HepG2 (cell line): Measurements from ENCODE around the gene PHF10. TPM values are rescaled to one million over a fixed set of nuclear protein-coding genes. Genes with fewer than 3 reads are reported as not detected.

Experiments used
- AKAP8 ChIP-seq: sonication (generic); formaldehyde crosslinking; IDR thresholded peaks from 2 replicates; pipeline ENCODE4 v1.5.1; 2020; ENCODE audit warnings: mild to moderate bottlenecking, missing genetic modification reagents
- CBX1 ChIP-seq: IDR thresholded peaks from one replicate; pipeline ENCODE4 v1.6.1; 2016; ENCODE audit warnings: antibody characterized with exemption, low read depth
- CBX5 ChIP-seq: sonication (generic); formaldehyde crosslinking; IDR thresholded peaks from 2 replicates; pipeline ENCODE4 v1.4.0; 2020; ENCODE audit warnings: missing genetic modification reagents, borderline replicate concordance
- FOXO1 ChIP-seq: sonication (generic); formaldehyde crosslinking; IDR thresholded peaks from 2 replicates; pipeline ENCODE4 v1.4.0; 2020; ENCODE audit warnings: missing genetic modification reagents
- HES4 ChIP-seq: sonication (generic); formaldehyde crosslinking; IDR thresholded peaks from 2 replicates; pipeline ENCODE4 v1.9.0; 2021; ENCODE audit warnings: mild to moderate bottlenecking, missing genetic modification reagents, borderline replicate concordance
- ISL2 ChIP-seq: sonication (generic); formaldehyde crosslinking; IDR thresholded peaks from 2 replicates; pipeline ENCODE4 v1.5.0; 2020; ENCODE audit warnings: missing genetic modification reagents
- KLF6 ChIP-seq: IDR thresholded peaks from 2 replicates; pipeline ENCODE4 v1.8.0; 2016; ENCODE audit warnings: missing biosample characterization, missing genetic modification reagents
- MIER3 ChIP-seq: IDR thresholded peaks from 2 replicates; pipeline ENCODE4 v1.6.1; 2016; ENCODE audit warnings: missing compliant biosample characterization, borderline replicate concordance
- MXD3 ChIP-seq: IDR thresholded peaks from 2 replicates; pipeline ENCODE4 v1.6.1; 2016; ENCODE audit warnings: mild to moderate bottlenecking, missing biosample characterization, missing genetic modification reagents
- NFAT5 ChIP-seq: sonication (generic); formaldehyde crosslinking; IDR thresholded peaks from 2 replicates; pipeline ENCODE4 v1.4.0; 2020; ENCODE audit warnings: missing genetic modification reagents
- NFE2L2 ChIP-seq: fragments of 150-350 bp; IDR thresholded peaks from 2 replicates; pipeline ENCODE4 v1.6.1; 2014; ENCODE audit warnings: low read length
- PRMT3 ChIP-seq: sonication (generic); formaldehyde crosslinking; IDR thresholded peaks from 2 replicates; pipeline ENCODE4 v1.8.1; 2022; ENCODE audit warnings: low read depth, mild to moderate bottlenecking, moderate library complexity, missing genetic modification reagents, borderline replicate concordance
- SRSF9 ChIP-seq: fragments of 200-400 bp; formaldehyde crosslinking; IDR thresholded peaks from 2 replicates; pipeline ENCODE4 v1.6.1; 2018; ENCODE audit warnings: borderline replicate concordance, mild to moderate bottlenecking, low read depth, low read length; ENCODE audit not compliant: insufficient read depth, poor library complexity, severe bottlenecking
- TSC22D2 ChIP-seq: sonication (generic); formaldehyde crosslinking; IDR thresholded peaks from 2 replicates; pipeline ENCODE4 v1.5.1; 2020; ENCODE audit warnings: missing genetic modification reagents, mild to moderate bottlenecking, borderline replicate concordance
- ZFP36L2 ChIP-seq: sonication (generic); formaldehyde crosslinking; IDR thresholded peaks from 2 replicates; pipeline ENCODE4 v1.4.0; 2020; ENCODE audit warnings: missing genetic modification reagents
- ZNF326 ChIP-seq: sonication (generic); formaldehyde crosslinking; IDR thresholded peaks from 2 replicates; pipeline ENCODE4 v1.4.0; 2020; ENCODE audit warnings: missing genetic modification reagents, borderline replicate concordance
- ZNF557 ChIP-seq: sonication (generic); formaldehyde crosslinking; IDR thresholded peaks from 2 replicates; pipeline ENCODE4 v1.4.0; 2020; ENCODE audit warnings: missing genetic modification reagents
- ZNF574 ChIP-seq: sonication (generic); formaldehyde crosslinking; IDR thresholded peaks from 2 replicates; pipeline ENCODE4 v1.4.0; 2020; ENCODE audit warnings: missing genetic modification reagents
- ZNF703 ChIP-seq: sonication (generic); formaldehyde crosslinking; IDR thresholded peaks from 2 replicates; pipeline ENCODE4 v1.5.1; 2020; ENCODE audit warnings: missing genetic modification reagents, mild to moderate bottlenecking, moderate library complexity, borderline replicate concordance
- polyA plus RNA-seq, 8 experiments: library from polyadenylated mRNA; depleted of rRNA in 3 of 8; stranded (reverse) in 7 of 8; unstranded in 1 of 8; fragments of >200 nt; fragmentation: Illumina TruSeq in 4 of 8; extraction: Trizol in 4 of 8; gene quantifications; 2 replicates each; pipeline versions ENCODE4 v1.2.1 to v1.2.3, GENCODE V29; 2011 to 2016; ENCODE audit warnings: low read depth in 4 of 8, missing spikeins in 1 of 8, mixed read lengths in 1 of 8; ENCODE audit not compliant: insufficient read depth in 1 of 8
- total RNA-seq, 5 experiments: library from RNA; depleted of rRNA; stranded (reverse); fragments of >200 nt; fragmentation: Illumina TruSeq; extraction: Trizol; gene quantifications; 2 replicates each; pipeline ENCODE4 v1.2.3, GENCODE V29; 2016; ENCODE audit warnings: low read depth in 1 of 5

The PHF10 gene
- total and polyA plus RNA-seq, 2 of the 13 experiments (the other 11 are each of a cell fraction or from before 2014, with no cell fraction given), result 42.1 to 84.1 TPM

GRCh38 chr6:169701954-169702839 lies 22.1 kb downstream of the PHF10 start, which contains the start of the genes C6orf120 and WDR27 (continued):
- peak; percentile 95 for TF ChIP-seq AKAP8 (CRISPR knock-in tag)
- peak; percentile 67; the same call in 1 of the 2 replicates for TF ChIP-seq PRMT3 (CRISPR knock-in tag)
- peak; percentile 65; the same call in 1 of the 2 replicates for TF ChIP-seq CBX5 (CRISPR knock-in tag)
- no peak; the same call in 1 of the 2 replicates for TF ChIP-seq NFAT5 (CRISPR knock-in tag)
- peak; percentile 94 for TF ChIP-seq CBX1
- TF ChIP-seq ZNF326 (CRISPR knock-in tag), result no peak
- peak; percentile 13; the same call in 1 of the 2 replicates for TF ChIP-seq ISL2 (CRISPR knock-in tag)
- no peak for TF ChIP-seq NFE2L2
- peak; percentile 56; the same call in 1 of the 2 replicates for TF ChIP-seq FOXO1
- no peak for TF ChIP-seq ZNF557
- 0 out of 2 replicates have a peak, but pooled peaks have one; percentile 75 for TF ChIP-seq TSC22D2 (CRISPR knock-in tag)
- peak; percentile 80 for TF ChIP-seq MXD3
- TF ChIP-seq MIER3 (CRISPR knock-in tag), result no peak; the same call in 1 of the 2 replicates
- TF ChIP-seq HES4 (CRISPR knock-in tag), result no peak
- peak; percentile 72 for TF ChIP-seq KLF6 (CRISPR knock-in tag)
- TF ChIP-seq ZNF574 (CRISPR knock-in tag), result peak; percentile 92
- TF ChIP-seq ZNF703 (CRISPR knock-in tag), result peak; percentile 23; the same call in 1 of the 2 replicates
- 0 out of 2 replicates have a peak, but pooled peaks have one; percentile 16 for TF ChIP-seq ZFP36L2 (CRISPR knock-in tag)
- no peak for TF ChIP-seq SRSF9
